ENCODE results near the gene RCOR2.

DNA sequence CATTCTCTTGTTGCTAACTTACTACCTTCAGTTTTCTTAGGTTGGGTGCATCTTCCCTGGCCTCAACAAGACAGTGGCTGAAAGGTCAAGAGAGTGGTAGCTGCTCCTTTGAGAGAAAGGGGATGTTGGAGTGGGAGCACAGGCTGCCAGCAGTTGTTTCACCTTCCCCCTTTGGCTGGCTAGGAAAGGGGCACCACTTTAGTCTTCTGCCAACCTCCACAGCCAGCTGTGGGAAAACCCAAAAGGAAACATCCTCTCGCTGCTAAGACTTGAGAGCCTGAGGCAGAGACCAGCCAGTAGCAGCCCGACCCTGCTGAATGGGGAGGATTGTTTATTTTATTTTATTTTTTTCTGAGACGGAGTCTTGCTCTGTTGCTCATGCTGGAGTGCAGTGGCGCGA, 43.7 kb downstream of the RCOR2 start:
- TF ChIP-seq, protein P1, sequence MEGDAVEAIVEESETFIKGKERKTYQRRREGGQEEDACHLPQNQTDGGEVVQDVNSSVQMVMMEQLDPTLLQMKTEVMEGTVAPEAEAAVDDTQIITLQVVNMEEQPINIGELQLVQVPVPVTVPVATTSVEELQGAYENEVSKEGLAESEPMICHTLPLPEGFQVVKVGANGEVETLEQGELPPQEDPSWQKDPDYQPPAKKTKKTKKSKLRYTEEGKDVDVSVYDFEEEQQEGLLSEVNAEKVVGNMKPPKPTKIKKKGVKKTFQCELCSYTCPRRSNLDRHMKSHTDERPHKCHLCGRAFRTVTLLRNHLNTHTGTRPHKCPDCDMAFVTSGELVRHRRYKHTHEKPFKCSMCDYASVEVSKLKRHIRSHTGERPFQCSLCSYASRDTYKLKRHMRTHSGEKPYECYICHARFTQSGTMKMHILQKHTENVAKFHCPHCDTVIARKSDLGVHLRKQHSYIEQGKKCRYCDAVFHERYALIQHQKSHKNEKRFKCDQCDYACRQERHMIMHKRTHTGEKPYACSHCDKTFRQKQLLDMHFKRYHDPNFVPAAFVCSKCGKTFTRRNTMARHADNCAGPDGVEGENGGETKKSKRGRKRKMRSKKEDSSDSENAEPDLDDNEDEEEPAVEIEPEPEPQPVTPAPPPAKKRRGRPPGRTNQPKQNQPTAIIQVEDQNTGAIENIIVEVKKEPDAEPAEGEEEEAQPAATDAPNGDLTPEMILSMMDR (IDR thresholded peaks at IDR 0.05) = no peak
- TF ChIP-seq POLR2A (IDR thresholded peaks at IDR 0.05) (no peak), POLR2AphosphoS5 (IDR thresholded peaks at IDR 0.05) (no peak)

All from prostate gland (tissue), 2 donors.